GM12872 (cell line): Measurements from ENCODE around the gene AOAH.

Experiments used
- TF ChIP-seq, protein P1 (sequence below): IDR thresholded peaks from 3 replicates; pipeline ENCODE4 v1.5.1; 2011; ENCODE audit warnings: low read depth, mild to moderate bottlenecking, low read length, moderate library complexity; ENCODE audit not compliant: insufficient read depth

Gene AOAH

DNA sequence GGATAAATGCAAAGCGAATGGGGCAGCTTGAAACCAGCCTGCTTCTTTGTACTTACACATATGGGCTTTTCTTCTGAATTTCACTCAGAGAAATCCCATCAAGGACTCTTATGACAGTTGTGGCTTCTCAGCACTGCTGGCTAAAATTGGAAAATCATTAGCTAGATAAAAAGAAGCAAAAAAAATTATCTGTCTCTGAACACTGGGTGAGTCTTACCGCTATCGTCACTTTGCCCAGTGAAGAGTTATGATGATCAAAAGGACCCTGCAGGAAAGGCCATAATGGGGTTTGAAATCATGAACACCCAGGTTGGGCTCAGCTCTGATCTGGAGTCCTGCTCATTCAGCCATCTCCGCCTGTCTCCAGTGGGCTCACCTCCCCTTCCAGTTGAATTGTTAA is 34.3 kb downstream of the AOAH start:
- TF ChIP-seq, protein P1, sequence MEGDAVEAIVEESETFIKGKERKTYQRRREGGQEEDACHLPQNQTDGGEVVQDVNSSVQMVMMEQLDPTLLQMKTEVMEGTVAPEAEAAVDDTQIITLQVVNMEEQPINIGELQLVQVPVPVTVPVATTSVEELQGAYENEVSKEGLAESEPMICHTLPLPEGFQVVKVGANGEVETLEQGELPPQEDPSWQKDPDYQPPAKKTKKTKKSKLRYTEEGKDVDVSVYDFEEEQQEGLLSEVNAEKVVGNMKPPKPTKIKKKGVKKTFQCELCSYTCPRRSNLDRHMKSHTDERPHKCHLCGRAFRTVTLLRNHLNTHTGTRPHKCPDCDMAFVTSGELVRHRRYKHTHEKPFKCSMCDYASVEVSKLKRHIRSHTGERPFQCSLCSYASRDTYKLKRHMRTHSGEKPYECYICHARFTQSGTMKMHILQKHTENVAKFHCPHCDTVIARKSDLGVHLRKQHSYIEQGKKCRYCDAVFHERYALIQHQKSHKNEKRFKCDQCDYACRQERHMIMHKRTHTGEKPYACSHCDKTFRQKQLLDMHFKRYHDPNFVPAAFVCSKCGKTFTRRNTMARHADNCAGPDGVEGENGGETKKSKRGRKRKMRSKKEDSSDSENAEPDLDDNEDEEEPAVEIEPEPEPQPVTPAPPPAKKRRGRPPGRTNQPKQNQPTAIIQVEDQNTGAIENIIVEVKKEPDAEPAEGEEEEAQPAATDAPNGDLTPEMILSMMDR = no peak

GRCh38 chr7:36686499-36686898 is 37.8 kb downstream of the AOAH start:
- TF ChIP-seq, protein P1 = no peak

- TF ChIP-seq, protein P1 = no peak
Measured at GRCh38 chr7:36684954-36685353, 39.3 kb downstream of the AOAH start.

- TF ChIP-seq, protein P1 = no peak
Measured at GRCh38 chr7:36683695-36684357, 40.5 kb downstream of the AOAH start.

- TF ChIP-seq, protein P1 = no peak
Measured at GRCh38 chr7:36683111-36683510, 41.2 kb downstream of the AOAH start.

GRCh38 chr7:36682102-36682501 is 42.2 kb downstream of the AOAH start:
- TF ChIP-seq, protein P1 = no peak

DNA sequence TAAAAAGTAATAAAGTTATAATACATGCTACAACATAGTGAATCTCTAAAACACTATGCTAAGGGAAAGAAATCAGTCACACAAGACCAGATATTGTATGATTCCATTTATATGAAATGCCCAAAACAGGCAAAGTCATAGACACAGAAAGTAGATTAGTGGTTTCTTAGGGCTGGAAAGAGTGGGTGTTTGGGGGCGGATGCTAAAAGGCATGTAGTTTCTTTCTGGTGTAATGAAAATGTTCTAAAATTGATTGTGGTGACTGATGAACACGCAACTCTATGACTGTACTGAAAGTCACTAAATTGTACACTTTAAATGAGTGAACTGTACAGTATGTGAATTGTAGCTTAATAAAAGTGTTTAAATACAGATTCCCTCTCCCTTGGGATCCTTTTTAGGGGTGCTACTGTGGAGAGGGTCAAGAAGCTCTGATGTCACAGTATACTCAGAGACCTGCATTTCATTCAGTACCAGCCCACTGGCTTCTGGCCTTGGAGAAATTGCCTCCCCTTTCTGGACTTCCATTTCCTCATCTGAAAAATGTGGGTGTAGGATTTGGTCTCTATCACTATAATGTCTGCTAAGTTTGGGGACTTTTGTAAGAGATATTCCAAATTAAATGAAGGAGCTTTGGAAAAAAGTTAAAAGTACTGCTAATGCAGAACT is 46.4 kb downstream of the AOAH start:
- TF ChIP-seq, protein P1 = no peak
